HG02840 (cell line): ENCODE measurements around the gene SNTA1.
"Not testable (repeated sequence)": the region's sequence is repeated elsewhere in the genome, so short reads cannot be mapped to it uniquely, and the experiment has no call there.

ENCODE experiments used
- ATAC-seq: cut with Tn5 transposase; IDR thresholded peaks from one replicate; pipeline ENCODE4 v1.9.1; 2021; ENCODE audit warnings: mild to moderate bottlenecking, moderate library complexity, moderate number of reproducible peaks; ENCODE audit not compliant: unreplicated experiment, low FRiP score

Gene SNTA1

DNA sequence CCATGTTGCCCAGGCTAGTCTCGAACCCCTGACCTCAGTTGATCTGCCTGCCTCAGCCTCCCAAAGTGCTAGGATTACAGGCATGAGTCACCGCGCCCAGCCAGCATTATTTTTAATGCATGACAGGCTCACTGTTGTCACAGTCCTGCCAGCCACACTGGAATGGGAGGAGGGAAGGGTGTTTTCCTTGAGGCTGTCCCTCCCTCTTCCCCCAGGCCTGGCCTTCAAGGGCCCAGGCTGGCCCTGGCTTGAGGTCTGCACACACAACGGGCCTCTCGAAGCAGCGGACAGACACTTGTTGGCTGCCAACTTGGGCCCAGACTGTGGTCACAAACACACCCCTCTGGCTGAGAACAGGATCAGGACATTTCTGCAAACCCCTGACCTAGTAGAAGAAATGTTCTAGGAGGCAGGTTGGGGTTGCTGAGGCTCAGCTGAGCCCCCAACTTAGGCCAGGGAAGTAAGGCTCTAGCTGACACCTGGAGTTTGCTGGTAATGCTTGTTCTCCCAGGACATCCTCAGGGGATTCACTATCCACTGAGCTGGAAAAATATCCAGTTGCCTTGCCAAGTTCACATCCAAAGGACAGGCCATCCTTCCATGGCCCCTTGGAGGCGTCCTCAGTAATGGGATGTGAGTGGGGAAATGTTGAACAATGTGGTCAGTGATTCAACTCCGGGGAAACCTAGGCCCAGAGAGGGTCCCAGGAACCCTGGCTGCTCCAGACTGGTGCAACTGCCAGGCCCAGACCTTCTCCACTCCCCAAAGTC, 9.9 kb downstream of the SNTA1 start:
- ATAC-seq: no peak

- ATAC-seq: no peak
Measured at GRCh38 chr20:33431797-33432381, 11.7 kb downstream of the SNTA1 start.

DNA sequence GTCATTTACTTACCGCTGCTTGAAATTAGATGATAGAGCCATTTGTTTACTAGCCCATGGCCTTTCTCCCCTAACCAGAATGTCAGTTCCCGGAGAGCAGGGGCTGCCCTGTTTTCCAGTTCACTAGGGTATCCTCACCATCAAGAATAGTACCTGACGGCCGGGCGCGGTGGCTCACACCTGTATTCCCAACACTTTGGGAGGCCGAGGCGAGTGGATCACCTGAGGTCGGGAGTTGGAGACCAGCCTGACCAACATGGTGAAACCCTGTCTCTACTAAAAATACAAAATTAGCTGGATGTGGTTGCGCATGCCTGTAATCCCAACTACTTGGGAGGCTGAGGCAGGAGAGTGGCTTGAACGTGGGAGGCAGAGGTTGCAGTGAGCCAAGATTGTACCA, 19.7 kb downstream of the SNTA1 start:
- ATAC-seq: not testable (repeated sequence)

DNA sequence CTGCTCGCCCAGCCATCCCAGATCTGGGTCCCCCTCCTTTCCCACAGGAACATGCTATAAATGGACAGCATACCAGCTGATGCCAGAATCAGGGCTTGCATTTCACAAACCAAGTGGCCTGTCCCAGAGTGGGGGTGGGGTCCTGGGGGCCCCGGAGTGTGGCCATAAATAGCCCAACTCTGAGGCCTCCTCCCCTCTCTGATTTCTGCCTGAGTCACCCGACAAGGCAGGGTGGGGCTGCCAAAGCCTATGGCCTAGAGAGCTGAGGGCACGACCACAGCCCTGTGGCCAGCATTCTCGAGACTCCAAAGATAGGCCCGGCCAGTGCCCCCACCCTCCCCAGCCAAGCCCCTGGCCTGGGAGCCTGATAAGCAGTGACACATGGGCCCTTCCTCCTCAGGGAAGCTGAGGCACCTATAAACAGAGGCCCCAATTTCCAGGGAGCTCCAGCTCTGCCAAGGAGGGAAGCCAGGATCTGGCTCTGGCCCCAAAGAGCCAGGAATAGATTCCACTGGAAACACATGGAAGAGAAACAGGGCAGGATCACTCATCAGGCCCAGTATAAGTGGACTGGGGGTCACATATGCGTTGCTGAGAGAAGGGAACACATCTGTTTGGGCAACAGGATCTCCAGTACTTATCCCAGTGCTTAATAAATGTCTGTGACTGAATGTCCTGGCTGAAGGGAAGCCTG, 20.3 kb downstream of the SNTA1 start:
- ATAC-seq: no peak

- no peak for ATAC-seq
Measured at GRCh38 chr20:33419140-33419974, 24.2 kb downstream of the SNTA1 start.

DNA sequence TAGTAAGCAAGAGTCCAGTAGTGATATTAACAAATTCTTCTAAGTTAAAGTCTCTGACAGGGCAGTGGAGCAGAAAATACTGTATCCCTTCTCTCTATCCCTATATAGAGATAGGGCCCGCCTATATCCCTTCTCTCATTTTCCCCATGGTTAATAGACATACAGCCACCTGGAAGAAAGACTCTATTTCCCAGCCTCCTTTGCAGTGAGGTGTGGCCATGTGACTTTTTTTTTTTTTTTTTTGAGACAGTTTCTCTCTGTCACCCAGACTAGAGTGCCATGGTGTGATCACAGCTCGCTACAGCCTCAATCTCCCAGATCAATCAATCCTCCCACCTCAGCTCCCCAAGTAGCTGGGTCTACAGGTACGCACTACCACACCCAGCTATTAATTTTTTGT, 25.5 kb downstream of the SNTA1 start:
- ATAC-seq: no peak

GRCh38 chr20:33415948-33416347, 27.6 kb downstream of the SNTA1 start:
- ATAC-seq: no peak

DNA sequence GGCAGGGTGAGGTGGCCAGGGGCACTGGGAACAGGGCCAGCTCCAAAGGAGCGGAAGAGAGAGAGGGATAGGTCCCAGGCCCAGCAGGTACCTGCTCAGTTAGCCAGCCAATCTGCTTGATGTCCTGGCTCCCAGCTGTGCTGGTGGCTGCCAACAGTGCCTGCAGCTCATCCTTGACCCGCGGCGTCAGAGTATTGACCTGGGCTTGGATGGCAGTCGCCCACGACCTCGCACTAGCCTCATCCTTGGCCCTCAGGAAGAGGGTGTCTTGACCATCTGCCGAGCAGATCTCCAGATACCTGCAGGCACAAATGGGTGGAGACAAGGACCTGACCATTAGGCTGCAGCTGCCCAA, 31.1 kb downstream of the SNTA1 start:
- ATAC-seq: no peak

DNA sequence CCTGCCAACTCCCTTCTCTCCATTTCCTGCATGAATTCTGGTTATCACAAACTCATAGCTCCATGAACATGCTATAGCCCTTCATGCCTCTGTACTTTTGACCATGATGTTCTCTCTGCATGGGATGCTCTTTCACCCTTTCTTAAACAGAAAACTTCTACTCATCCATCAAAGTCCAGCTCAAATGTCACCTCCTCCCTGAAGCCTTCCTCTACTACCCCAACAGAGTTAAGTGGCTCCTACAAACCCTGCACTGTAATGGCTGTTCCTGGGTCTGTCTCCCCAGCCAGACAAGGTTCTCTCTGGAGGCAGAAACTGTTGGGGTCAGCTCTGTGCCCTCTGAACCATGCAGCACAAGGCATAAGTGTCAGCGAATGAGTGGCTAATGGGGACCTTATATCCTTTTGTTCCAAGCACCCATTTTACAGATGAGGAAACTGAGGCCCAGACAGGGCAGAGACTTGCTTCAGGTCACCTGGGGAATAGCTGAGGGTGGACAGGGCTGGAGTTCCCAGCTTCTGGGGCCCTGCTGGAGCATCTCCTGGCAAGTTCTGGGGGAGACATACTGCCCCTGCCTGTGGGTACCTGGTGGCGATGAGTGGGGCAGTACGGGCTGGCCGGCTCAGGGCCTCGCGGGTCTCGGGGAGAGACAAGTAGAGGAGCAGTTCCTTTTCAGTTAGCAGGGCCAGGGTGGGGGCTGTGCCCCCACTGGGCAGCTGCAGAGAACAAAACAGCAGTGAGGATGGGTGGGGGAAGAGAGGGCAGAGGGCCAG, 31.7 kb downstream of the SNTA1 start:
- ATAC-seq: no peak

DNA sequence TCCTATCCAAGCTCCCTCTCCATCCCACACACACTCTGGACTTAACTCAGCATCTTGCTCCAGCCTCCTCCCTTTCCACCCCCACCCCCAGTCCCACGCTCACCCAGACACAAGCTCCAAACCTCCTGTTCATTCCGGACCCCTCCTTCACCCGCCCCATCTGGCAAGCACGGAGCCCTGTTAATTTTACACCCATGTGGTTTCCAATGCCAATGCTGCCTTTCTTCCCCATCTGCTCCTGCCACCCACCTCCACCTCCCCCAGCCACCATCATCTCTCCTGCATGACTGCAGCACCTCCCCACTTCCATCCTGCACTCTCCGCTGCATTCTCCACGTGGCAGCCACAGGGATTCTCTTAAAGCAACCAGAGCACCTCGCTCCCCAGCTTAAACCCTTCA, 32.3 kb downstream of the SNTA1 start:
- no peak for ATAC-seq

GRCh38 chr20:33410081-33410742, 33.4 kb downstream of the SNTA1 start:
- ATAC-seq: no peak

GRCh38 chr20:33408716-33409654, 34.6 kb downstream of the SNTA1 start:
- ATAC-seq: no peak

DNA sequence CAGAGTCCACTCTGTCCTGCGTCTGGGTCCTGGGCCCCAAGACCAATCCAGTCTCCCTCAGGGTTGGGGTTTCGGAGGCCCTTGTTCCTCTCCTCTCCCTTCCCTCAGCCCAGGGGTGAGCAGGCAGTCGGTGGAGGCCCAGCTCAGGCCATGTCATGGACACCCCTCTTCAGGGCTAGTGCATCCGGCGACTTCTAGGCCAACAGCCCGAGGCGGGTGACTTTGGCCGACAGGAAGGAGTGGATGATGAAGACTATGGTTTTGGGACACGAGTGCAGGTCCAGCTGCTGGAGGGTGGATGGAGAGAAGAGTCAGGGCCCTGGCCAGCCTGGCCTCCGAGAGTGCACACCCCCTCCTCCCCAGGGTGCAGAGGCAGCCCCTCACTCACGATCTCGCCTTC, 35.2 kb downstream of the SNTA1 start:
- ATAC-seq: no peak

- ATAC-seq: no peak
Measured at GRCh38 chr20:33407796-33408195, 35.8 kb downstream of the SNTA1 start.

- no peak for ATAC-seq
Measured at GRCh38 chr20:33407251-33407650, 36.3 kb downstream of the SNTA1 start.

- ATAC-seq: no peak
Measured at GRCh38 chr20:33404281-33404680, 39.3 kb downstream of the SNTA1 start.

DNA sequence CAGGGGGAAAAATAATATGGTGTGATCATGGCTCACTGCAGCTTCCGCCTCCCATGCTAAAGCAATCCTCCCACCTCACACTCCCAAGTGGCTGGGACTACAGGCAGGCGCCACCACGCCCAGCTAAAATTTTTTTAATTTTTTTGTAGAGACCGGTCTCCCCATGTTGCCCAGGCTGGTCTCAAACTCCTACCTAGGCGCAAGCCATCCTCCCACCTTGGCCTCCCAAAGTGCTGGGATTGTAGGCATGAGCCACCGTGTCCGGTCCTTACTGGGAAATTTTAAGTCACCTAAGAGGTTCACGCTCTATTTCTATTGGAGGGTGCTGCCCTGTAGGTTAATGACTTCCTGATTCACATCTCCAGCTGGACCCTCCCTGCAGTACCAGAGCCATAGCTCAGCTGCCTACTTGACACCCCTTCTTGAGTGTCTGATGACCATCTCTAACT, 41.6 kb downstream of the SNTA1 start:
- ATAC-seq: no peak

DNA sequence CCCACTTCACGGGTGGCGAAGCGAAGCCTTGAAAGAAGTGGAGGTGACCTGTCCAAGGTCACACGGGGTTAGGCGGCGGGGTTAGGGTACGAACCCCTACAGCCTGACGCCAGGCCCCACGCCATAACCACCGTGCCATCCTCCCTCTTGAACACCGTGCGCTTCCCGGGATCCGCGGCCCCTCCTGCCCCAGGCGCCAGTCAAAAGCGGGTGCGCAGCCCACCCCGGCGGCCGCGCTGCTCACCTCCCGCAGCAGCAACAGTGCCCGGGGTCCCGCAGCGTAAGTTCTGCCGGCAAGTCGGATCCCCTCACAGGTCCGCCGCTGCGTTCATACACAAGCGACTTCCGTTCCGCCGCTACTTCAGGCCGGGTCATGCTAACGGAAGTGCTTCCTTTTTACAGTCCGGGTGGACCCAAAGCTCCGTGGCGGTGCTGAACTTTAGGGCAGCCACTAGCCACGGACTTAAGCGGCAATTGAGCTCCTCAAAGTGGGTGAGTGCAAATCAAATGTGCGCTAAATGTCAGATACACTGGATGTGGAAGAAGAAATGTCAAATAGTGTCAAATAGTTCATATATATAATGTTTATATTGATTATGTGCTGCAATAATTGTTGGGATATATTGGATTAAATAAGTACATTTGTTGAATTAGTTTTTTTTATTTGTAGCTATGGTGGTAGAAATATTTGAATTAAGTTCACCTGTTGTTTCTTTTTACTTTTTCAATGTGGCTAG, 42.2 kb downstream of the SNTA1 start, which contains the start of gene CDK5RAP1:
CDK5RAP1 (minus strand) TSS at position 336 of the 737 bp plus-strand sequence. CDS start 4,455 bp downstream, outside the sequence.
- ATAC-seq: peak; percentile 77
